ENCODE data around the gene CLSTN3. TPM values are rescaled to one million over a fixed set of nuclear protein-coding genes. Genes with fewer than 3 reads are reported as not detected.

Gene CLSTN3
- total and polyA plus RNA-seq, 2 donors (not counting 1 experiment from before 2014, with no cell fraction given) = 31.7 to 36.5 TPM

GRCh38 chr12:7092229-7092985, 37.8 kb upstream of the CLSTN3 start, which contains the start of gene C1R:
Gene C1R (minus strand): TSS chr12:7092445. CDS start chr12:7092388, 57 bp downstream.
- Histone ChIP-seq H3K9me3 (ENCODE audit: control extremely low read depth in 1 of 3, control insufficient read depth in 2 of 3, insufficient read depth in 1 of 3, low read length in 2 of 3) (no peaks in the 10 kb centered on the region), H3K36me3 (replicated peaks in 1 of 2; ENCODE audit: control extremely low read depth in 1 of 2, control insufficient read depth in 1 of 2, extremely low read depth in 1 of 2, insufficient read depth in 2 of 2, low read length in 1 of 2) (no peaks in the 10 kb centered on the region), H3K4me3 (ENCODE audit: control extremely low read depth in 1 of 5, extremely low read depth in 1 of 5, insufficient read depth in 1 of 5, low read depth in 2 of 5, low read length in 4 of 5) (peak within 1 kb of the TSS; percentile 15 to 61 (median 50)), H4K20me1 (ENCODE audit: control insufficient read depth, insufficient read depth, low read length, poor library complexity, severe bottlenecking) (no peaks in the 10 kb centered on the region), H3K79me2 (ENCODE audit: control insufficient read depth, insufficient read depth, low read length) (no peaks in the 10 kb centered on the region), H3K4me1 (ENCODE audit: control insufficient read depth in 2 of 2, insufficient read depth in 2 of 2, low read length in 2 of 2) (peaks cover 0 to 12% of the 10 kb centered on the region in 2 donors), H3K9ac (ENCODE audit: low read length) (peak within 1 kb of the TSS; percentile 62), H3K4me2 (replicated peaks; ENCODE audit: low read depth, low read length, poor library complexity, severe bottlenecking) (peak within 1 kb of the TSS; percentile 70), H3K27me3 (replicated peaks in 1 of 4; ENCODE audit: control extremely low read depth in 1 of 4, control insufficient read depth in 3 of 4, insufficient read depth in 4 of 4, low read length in 3 of 4) (peaks cover 0 to 3% (median 0%) of the 10 kb centered on the region in 4 experiments), H3K27ac (ENCODE audit: low read length in 2 of 2) (no peak within 1 kb of the TSS), H2AFZ (ENCODE audit: insufficient read depth, low read depth, low read length, poor library complexity, severe bottlenecking) (peak within 1 kb of the TSS; percentile 79)
- Mint-ChIP-seq H3K4me3 (peak within 1 kb of the TSS; percentile 90), H3K27me3 (peaks cover 4% of the 10 kb centered on the region), H3K27ac (no peak within 1 kb of the TSS), H3K9me3 (ENCODE audit: insufficient read depth) (no peaks in the 10 kb centered on the region), H3K4me1 (peaks cover 9% of the 10 kb centered on the region)
- TF ChIP-seq EZH2 (IDR thresholded peaks at IDR 0.05; ENCODE audit: borderline replicate concordance, insufficient read depth, low read depth, low read length, poor library complexity, severe bottlenecking) (no peak), CTCF (IDR thresholded peaks at IDR 0.05) (peak; percentile 88)
- 29% methylated on average over 8 of the region's 16 CpGs for WGBS (ENCODE audit: insufficient coverage)
- intact Hi-C loops (cut with micrococcal nuclease) = loop anchor here (1.0 to 5.0 kb wide), 4 partner anchors 16 to 223 kb away; partner anchors contain the start of genes LPCAT3 and SPSB2
- CTCF ChIA-PET = interaction anchor here (0.8 to 2.7 kb wide), 10 partner anchors 15 to 224 kb away, joined by 3 to 12 read pairs (median 4); partner anchors contain the start of genes LPCAT3 and SPSB2
- DNase-seq = peak; percentile 74
- POLR2A ChIA-PET = no interaction called here
- ATAC-seq (ENCODE audit: low read depth) = peak; percentile 78
